Epithelial cell of esophagus (primary cell): ENCODE data around the gene PDE2A.

Experiments
- DNase-seq: peaks from one replicate; pipeline ENCODE4 v3.0.0; 2010; ENCODE audit warnings: low read depth
- H3K4me3 ChIP-seq: 2 replicates; pipeline ENCODE4 v1.5.1; 2011; ENCODE audit warnings: mild to moderate bottlenecking, low read length, control low read depth
- CTCF ChIP-seq: IDR thresholded peaks from 2 replicates; pipeline ENCODE4 v1.5.1; 2011; ENCODE audit warnings: low read depth, mild to moderate bottlenecking, low read length, control low read depth, inconsistent platforms; ENCODE audit not compliant: insufficient read depth; ENCODE audit errors: missing control alignments

The PDE2A gene

GRCh38 chr11:72672597-72673238 is 1.5 kb downstream of the PDE2A start:
- H3K4me3 ChIP-seq = no peak overlapping the region
- no peak for TF ChIP-seq CTCF
- DNase-seq = no peak

GRCh38 chr11:72671152-72672099 is 2.8 kb downstream of the PDE2A start:
- TF ChIP-seq CTCF = no peak
- no peak overlapping the region for H3K4me3 ChIP-seq

GRCh38 chr11:72670041-72670440 is 4.2 kb downstream of the PDE2A start:
- no peak for TF ChIP-seq CTCF
- no peak for DNase-seq
- no peak overlapping the region for H3K4me3 ChIP-seq

More at GRCh38 chr11:72671152-72672099, 2.8 kb downstream of the PDE2A start:
- DNase-seq = no peak

GRCh38 chr11:72669527-72669926 is 4.7 kb downstream of the PDE2A start:
- TF ChIP-seq CTCF = no peak
- DNase-seq = no peak

GRCh38 chr11:72668629-72669347 is 5.4 kb downstream of the PDE2A start:
- no peak overlapping the region for H3K4me3 ChIP-seq
- no peak for TF ChIP-seq CTCF
- no peak for DNase-seq

More at GRCh38 chr11:72669527-72669926, 4.7 kb downstream of the PDE2A start:
- no peak overlapping the region for H3K4me3 ChIP-seq

GRCh38 chr11:72665911-72666472 is 8.2 kb downstream of the PDE2A start:
- no peak for TF ChIP-seq CTCF
- DNase-seq = no peak
- no peak overlapping the region for H3K4me3 ChIP-seq
